HG03280 (cell line): ENCODE data around the gene THUMPD2.
A peak's percentile ranks its signal among the peaks of the same experiment; 100 is the strongest.
"Not testable (repeated sequence)": the region's sequence is repeated elsewhere in the genome, so short reads cannot be mapped to it uniquely, and the experiment has no call there.

ENCODE experiments used
- ATAC-seq: cut with Tn5 transposase; IDR thresholded peaks from one replicate; pipeline ENCODE4 v1.9.1; 2021; ENCODE audit warnings: mild to moderate bottlenecking, moderate library complexity; ENCODE audit not compliant: unreplicated experiment

The THUMPD2 gene

DNA sequence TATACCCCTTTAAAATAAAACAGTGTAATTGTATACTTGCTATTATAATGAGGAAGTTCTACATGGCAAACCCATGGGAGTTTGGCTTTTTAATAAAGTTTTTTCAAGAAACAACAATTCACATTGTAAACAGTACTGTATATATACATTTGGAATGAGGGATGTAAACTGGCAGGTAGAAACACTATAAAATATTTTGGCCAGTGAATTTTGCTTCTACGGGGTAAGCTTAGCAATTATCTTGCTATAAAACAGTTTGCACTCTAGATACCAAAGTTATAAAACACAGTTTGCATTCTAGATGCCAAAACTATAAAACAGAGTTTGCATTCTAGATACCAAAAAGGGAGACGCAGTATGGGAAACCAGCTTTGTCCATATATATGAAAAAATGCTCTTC is 16.6 kb downstream of the THUMPD2 start:
- ATAC-seq = no peak

DNA sequence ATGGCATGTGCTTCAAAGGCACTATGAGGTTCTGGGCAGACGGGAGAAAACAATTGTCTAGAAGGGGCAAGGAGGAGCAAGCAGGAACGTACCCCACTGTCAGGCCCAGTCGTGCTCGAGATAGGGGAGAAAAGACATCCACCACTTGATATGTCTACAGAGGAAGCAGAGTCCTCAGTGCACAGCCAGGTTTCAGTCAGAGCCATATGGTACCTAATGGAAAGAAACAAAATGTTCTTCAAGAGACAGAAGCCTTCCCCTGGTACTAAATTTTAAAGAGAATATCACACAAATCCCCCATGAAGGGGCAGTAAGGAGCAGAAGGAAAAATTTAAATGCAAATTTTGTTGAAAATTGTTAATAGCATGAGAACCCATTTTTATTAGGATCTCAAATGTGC is 21.9 kb downstream of the THUMPD2 start:
- ATAC-seq = no peak

DNA sequence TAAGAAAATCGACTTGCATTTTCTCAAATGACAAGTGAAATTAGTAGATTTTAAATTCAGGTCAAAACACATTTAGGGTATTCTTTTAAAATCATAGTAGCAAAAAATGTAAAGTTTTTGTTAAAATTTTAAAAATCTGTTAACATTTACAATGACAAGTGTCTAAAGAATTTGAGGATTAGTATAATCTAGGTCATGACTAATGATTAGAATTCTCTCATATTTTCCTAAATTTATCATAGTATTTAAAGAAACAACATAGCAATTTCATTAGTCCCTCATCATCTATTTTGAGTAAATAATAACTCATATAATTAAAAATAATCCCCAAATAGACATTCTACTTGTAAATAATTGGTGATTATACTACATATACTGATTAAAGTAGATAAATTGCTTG is 23.6 kb downstream of the THUMPD2 start:
- ATAC-seq = no peak

DNA sequence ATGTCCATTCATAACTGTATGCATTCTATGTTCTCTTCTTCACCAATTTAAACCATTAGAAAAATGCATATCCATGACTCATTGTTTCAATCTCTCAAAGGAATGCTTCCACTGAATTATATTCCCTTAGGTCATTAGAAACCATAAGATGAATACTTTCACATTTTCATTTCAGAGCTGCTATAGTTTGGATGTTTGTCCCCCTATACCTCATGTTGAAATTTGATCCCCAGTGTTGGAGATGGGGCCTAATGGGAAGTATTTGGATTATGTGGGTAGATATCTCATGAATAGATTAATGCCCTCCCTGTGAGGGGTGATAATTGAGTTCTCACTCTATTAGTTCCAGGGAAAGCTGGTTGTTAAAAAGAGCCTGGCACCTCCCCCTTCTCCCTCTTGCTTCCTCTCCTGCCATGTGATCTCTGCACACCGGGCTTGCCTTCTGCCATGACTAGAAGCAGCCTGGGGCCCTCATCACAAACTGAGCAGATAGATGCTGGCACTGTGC is 35.7 kb downstream of the THUMPD2 start:
- no peak for ATAC-seq

DNA sequence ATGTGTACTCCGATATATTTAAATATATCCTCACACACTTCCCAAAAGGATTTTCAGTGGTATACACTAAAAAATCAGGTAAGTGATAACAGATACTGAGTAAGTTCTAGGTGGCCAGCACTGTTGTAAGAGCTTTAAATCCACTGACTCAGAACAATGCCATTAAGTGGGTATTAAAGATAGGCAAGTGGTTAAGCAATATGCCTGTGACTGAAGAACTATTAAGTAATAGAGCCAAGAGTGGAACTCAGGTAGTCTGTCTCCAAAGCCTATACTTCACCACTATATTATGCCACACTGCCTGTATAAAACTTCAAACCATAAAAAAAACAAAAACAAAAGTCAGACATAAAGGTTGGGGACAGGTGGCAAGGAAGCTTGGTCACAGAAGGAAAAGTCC is 37.2 kb downstream of the THUMPD2 start:
- no peak for ATAC-seq

DNA sequence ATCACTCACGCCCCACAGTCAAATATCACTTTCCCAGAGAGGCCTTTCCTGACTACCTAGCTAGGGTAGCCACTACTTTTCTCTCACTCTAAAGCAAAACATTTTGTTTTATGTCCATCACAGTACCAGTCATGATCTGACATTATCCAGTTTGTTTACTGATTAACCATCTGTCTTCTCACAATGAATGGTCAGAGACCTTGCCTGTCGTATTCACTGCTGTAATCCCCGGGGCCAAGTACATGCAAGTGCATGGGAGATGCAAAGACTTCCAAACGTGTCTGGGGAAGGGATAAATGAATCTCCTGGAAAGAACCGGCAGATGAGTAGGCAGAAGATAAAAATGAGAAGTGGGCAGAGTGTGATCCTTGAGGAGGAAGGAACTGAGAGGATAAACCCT is 39.7 kb downstream of the THUMPD2 start:
- ATAC-seq = no peak

DNA sequence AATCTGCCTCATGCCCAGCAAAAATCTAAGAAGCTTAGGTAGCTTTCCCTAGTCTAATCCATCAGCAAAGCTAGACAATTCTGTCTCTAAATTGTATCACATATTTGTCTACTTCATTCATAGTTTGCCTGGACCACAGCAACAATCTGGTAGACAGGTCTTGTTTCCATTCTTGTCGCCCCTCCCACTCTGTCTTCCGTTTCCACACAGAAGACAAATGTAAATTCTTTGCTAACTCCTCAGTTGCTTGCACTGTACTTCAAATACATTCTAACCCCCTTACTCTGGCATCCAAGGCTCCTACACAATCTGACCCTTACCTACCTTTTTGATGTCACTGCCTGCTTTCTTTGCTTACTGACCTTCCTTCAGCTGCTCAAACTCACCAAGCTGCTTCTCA is 40.1 kb downstream of the THUMPD2 start:
- ATAC-seq = no peak

DNA sequence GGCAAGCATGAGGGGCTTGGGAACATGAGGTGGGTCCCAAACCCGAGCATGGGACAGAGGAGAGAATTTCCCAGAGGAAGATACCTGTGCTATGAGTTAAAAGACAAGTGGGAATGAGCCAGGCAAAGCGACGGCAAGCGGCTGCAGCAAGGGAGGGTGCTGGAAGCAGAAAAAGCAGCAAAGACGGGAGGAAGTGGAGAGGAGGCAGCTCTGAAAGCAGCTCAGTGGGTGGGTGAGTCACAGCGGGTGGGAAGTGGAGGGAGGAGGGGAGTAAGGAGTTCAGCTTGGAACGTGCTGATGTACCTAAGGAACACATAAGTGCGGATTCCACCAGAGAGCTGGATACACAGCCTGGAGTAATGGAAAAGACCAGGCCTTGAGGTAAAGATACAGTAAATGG is 41.4 kb downstream of the THUMPD2 start:
- no peak for ATAC-seq

DNA sequence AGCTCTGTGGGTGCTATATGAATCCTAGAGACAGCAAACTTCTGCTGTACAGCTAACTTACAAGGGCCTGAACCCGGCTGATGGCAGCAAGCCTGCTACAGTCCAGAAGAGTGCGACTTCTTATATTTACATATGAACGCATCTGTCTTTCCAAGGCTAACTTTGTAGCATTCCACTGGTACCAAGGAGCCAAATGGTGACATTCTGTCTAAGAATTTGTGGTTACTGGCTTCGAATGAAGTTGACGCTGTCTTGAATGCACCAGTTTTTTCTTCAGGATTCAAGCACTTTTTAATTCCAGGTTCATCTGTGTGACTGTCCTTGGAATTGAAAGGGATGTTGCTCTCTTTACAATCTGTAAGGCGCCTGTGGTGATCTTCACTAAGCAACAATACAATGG is 42.4 kb downstream of the THUMPD2 start:
- ATAC-seq = no peak

DNA sequence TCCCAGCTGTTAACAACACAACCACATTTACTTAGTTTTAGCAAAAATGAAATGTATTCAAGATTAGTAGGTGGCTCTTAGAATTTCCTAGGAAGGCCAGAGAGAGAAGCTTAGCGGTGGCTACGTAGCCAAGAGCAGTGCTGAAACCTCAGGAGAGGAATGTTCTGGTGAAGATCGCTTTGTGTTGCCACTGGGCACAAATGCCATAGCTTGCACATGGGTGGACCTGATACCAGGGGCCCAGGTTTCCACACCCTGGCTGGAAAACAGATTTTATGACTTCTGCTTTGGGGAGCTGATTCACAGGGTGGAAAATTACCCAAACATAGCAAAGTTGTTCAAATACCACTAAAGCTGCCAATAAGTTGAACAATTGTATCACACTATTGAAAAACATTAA is 43.4 kb downstream of the THUMPD2 start:
- no peak for ATAC-seq

DNA sequence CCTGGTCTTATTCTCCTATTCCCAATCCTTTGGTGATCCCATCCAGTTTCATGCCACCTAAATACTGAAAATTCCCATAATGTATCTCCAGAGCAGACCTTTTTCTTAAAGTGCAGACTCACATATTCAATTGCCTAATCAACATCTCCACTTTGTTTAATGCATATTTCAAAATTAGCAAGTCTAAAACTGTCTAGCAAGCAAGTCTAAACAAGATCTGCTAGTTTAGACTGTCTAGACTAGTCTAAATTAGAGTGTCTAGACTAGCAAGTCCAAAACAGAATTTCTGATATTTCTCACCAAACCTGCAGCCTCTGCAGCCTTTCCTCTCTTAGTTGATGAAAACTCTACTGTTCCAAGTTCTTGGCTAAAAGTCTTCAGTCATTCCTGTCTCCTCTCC is 44.6 kb downstream of the THUMPD2 start:
- ATAC-seq = no peak

DNA sequence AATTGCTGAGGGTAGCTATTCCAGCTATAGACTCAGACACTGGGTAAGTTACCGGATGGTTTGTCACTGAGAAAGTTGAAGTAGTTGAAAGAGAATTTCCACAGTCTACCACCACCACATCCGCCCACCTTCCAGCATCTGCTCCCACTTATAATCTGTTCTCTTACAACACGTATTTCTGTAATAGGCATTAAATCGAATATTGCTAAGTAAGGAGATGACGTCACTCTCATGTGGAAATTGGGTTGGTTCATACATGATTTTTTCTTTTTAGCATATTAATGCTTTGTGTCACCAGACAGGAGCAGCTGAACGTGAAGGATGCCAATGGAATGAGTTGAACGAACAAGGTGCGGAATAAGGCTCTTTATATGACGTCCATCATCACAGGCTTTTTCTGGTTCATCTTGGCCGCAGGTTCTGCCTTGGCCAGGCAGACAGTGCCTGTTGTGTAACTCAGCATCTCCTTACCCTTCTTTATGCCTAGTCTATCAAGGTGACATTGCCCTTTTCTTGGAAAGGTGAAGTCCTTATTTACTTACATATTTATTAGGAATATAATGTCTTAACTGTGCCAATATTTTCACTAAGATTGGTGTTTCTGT is 45.9 kb downstream of the THUMPD2 start:
- ATAC-seq = no peak

DNA sequence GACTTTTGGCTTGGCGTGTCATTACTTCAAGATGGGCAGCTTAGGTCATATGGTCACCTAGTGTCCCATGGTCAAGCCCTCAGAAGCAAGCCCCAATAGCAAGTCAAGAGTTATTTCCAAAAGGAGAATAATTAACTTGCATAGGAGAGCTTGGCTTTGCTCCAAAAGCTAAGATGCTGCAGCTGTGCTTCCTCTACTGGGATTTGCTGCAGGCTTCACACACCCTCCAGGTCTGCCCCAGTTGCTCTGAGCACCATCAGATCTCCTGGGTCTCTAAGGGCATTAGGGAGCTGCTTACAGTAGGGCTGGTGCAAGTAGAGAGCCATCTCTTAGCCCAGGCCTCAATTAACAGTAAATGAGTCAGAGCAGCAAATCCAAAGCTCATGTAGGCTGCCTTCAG is 46.6 kb downstream of the THUMPD2 start:
- ATAC-seq = no peak

DNA sequence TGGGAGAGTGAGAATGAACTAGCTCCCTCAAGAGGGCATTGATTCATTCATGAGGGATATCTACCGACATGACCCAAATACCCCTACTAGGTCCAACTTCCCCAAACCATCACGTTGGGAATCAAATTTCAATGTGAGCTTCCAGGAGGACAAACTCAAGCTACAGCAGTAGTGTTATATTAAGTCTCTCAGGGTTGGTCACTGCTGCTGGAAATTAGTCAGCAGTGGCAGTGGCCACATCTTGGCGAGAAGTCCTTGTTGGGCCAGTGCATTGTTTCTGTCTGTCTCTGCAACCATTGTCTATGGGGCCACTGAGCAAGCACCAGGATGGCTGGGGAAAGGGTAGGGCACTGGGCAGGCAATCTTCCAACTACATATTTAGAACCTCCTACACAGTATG is 47.5 kb downstream of the THUMPD2 start:
- ATAC-seq = no peak

DNA sequence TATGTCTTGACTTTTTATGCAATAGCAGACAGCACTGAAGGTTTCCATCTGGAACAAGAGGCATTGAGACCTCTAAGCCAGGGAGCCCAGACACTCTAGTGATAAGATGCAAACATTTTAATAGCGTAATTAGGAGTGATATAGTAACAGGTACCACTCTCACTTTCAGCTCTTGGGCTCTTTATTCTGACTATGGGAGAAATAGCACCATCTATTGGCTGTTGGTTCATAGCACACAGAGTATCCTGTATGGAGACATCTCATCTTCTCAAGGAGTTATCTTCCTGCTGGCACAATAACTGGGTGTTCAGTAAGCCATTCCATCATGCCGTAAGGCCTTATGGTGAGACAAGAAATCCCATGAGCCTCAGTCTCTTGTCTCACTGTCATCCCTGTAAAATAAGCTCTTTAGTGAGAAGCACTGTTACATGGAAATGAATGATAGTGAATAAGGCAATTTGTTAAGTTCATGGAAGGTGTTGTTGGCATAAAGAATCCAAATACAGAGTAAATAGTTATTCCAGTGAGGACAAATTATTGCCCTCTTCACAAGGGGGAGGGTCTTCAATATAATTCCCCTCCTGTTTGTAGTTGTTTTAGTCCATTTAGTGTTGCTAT is 48.3 kb downstream of the THUMPD2 start:
- no peak for ATAC-seq

DNA sequence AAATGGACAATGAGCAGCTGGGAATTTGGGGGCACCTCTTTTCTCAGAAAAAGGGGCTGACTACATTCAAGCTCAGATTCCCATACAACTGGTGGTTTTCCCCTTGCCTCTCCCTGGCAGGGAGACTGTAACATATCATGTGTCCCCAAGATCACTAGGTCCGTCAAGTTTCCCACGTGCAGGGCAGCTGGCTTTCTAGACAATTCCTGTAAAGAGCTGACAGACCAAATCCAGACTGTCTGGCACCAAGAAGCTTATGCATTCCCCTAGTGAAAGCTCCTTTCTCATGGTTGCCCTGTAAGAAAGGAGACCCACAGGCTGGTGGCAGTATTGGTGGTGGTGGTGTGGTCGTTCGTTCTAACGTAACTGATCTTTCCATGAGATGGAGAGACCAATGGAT is 48.8 kb downstream of the THUMPD2 start:
- ATAC-seq = no peak

DNA sequence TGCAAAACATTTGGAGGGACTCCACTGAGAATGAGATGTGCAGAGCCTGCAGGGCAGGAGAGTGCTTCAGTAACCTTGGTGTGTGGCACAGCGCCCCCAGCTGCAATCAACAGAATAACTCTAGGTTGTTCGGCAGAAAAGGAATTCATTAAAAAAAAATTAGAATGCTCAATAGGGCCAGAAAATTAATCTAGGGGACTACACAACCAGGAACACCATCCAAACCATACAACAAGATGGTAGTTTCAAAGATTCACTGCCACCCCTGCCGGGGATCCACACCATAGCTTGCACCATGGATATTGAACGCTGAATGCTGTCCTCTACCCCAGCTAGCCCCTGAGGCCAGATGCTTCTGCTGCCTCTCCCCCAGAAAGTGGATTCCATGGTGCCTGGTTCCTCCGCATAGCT is 50.1 kb downstream of the THUMPD2 start:
- peak; percentile 48 for ATAC-seq

DNA sequence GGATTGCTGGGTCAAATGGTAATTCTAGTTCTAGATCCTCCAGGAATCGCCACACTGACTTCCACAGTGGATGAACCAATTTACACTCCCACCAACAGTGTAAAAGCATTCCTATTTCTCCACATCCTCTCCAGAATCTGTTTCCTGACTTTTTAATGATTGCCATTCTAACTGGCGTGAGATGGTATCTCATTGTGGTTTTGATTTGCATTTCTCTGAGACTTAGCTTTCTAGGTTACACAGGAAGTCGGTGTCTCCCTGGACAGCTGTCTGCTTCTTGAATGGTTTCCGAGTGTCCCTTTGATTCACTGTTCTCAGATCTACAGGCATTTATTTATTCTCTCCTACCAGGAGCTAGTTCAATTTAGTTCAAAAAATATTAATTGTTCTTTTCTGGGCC is 51.0 kb downstream of the THUMPD2 start:
- ATAC-seq = not testable (repeated sequence)

DNA sequence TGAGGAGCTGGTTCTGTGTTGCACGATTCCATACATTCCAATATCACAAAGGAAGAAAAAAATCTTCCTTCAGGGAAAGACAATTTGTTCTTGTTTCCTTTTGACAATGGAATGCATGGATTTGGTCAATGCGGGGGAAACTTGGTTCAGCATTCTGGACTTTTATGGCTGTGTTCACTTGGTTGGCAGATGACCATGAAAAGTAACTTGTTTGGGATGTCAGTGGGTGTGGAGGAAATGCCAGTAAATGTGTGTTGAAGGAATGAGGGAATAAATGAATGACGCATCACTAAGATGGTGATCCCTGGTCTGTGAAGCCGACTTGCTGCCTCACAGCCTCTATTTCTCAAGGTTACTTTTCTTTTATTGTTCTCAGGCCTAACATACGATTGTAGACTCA is 53.7 kb downstream of the THUMPD2 start:
- no peak for ATAC-seq

DNA sequence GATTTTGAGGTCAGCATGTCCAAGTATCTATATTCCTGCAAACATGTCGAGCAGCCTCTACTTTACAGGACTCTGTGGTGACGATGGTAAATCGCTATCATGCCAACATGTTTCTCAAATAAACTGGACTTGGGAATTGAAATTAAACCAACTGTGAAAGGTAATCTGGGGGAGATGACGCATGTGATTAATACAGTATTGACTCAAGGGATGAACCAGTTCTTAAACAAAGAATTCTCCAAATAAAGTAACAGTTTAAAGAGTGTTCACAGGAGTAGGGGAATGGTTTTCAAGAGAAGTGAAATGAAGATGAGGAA is 54.3 kb downstream of the THUMPD2 start:
- no peak for ATAC-seq

DNA sequence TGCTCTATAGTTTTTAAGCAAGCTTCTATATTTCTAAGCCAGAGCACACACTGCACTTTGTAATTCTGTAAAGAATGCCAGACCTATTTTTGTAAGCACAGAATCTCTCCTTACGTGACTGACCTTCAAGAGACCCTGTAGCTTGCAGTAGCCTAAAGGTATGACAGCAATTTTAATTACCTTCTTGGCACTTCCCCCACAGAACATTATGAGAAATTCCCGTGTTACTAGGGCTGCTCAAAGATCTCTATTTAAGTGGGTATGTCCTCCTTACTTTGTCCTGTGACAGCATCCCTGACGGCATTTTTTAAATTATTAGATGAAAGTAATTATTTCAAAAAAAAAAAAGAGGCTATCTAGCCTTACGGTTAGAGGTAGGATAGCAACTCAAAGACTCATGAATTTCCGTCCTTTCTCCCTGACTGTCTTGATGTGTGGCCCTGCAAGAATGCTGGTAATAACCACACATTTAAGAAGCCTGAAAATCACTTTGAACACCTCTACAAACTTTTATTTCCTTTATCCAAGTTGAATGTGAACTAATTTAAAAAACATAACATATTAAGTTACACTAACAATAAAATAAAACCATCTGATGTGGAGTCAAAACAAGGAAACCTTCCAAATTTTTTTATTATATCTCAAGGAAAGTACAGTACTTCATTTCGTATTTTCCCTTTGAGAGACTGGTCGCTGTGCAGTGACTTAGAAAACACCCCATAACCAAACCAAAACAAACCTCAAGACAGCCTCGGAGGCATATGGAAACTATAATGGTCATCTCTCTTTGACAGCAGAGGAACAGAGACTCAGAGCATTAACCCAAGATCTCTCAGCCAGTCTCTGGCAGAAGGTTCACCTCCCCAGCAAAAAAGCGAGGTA is 54.9 kb downstream of the THUMPD2 start:
- ATAC-seq = no peak

DNA sequence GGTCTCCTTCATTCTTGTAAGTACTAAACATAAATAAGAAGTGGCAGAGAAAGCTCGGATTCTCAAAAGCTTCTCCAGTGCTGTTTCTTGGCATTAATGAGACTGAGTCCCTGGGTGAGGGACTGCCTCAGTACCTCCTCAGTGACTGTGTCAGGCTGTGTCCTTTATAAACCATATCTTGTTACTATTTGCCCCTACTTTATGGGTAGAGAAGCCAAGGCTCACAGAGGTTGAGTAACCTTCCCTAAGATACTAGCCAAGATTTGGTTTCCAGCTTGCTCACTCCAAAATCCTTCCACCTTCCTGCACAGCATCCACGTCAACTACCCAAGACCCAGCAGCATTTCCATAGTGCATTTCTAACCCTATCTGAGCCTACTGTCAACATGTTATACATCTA is 55.6 kb downstream of the THUMPD2 start:
- ATAC-seq = no peak
